Loucy (cell line): Measurements from ENCODE around the gene CABP2.
"Not testable (repeated sequence)": the region's sequence is repeated elsewhere in the genome, so short reads cannot be mapped to it uniquely, and the experiment has no call there.

Source experiments
- H2AFZ ChIP-seq: fragments of 200-600 bp; sonication (generic); 2 replicates; pipeline ENCODE4 v1.6.0; 2016; ENCODE audit warnings: antibody characterized with exemption, mild to moderate bottlenecking, low read length, moderate library complexity
- H3F3A ChIP-seq: fragments of 200-600 bp; 2 replicates; pipeline ENCODE4 v1.6.0; 2016; ENCODE audit warnings: antibody characterized with exemption, low read depth, mild to moderate bottlenecking
- H3K27me3 ChIP-seq: fragments of 200-600 bp; sonication (generic); 2 replicates; pipeline ENCODE4 v1.6.1; 2014; ENCODE audit warnings: low read length, mild to moderate bottlenecking; ENCODE audit not compliant: insufficient read depth, poor library complexity, severe bottlenecking
- H3K36me3 ChIP-seq: fragments of 200-600 bp; sonication (generic); 2 replicates; pipeline ENCODE4 v1.6.1; 2016; ENCODE audit warnings: low read length; ENCODE audit not compliant: insufficient read depth
- H3K4me1 ChIP-seq: fragments of 200-600 bp; sonication (generic); 2 replicates; pipeline ENCODE4 v1.5.1; 2014; ENCODE audit warnings: low read length, mild to moderate bottlenecking; ENCODE audit not compliant: insufficient read depth, poor library complexity, severe bottlenecking
- H3K4me2 ChIP-seq: fragments of 200-600 bp; sonication (generic); 2 replicates; pipeline ENCODE4 v1.6.0; 2014; ENCODE audit warnings: antibody characterized with exemption, low read length, low read depth, mild to moderate bottlenecking; ENCODE audit not compliant: poor library complexity, severe bottlenecking
- H3K4me3 ChIP-seq: fragments of 200-600 bp; sonication (generic); 2 replicates; pipeline ENCODE4 v1.5.1; 2014; ENCODE audit warnings: low read length, mild to moderate bottlenecking, mixed read lengths; ENCODE audit not compliant: poor library complexity, severe bottlenecking
- H3K79me2 ChIP-seq: fragments of 200-600 bp; sonication (generic); 2 replicates; pipeline ENCODE4 v1.6.1; 2014; ENCODE audit warnings: low read length; ENCODE audit not compliant: insufficient read depth
- H3K9ac ChIP-seq: fragments of 200-600 bp; sonication (generic); 2 replicates; pipeline ENCODE4 v1.6.0; 2014; ENCODE audit warnings: mild to moderate bottlenecking, low read depth, low read length, moderate library complexity; ENCODE audit not compliant: poor library complexity, severe bottlenecking
- H3K9me2 ChIP-seq: fragments of 200-600 bp; sonication (generic); replicated peaks from 2 replicates; pipeline ENCODE4 v1.6.1; 2016; ENCODE audit warnings: low read depth, low read length, mixed read lengths
- H3K9me3 ChIP-seq: fragments of 200-600 bp; sonication (generic); 2 replicates; pipeline ENCODE4 v1.6.1; 2014; ENCODE audit warnings: mild to moderate bottlenecking, antibody characterized with exemption, low read length, low read depth; ENCODE audit not compliant: insufficient read depth
- H4K20me1 ChIP-seq: fragments of 200-600 bp; sonication (generic); 2 replicates; pipeline ENCODE4 v1.6.0; 2014; ENCODE audit warnings: antibody characterized with exemption, low read length, mild to moderate bottlenecking; ENCODE audit not compliant: insufficient read depth, poor library complexity, severe bottlenecking
- EZH2phosphoT487 ChIP-seq: fragments of 200-600 bp; IDR thresholded peaks from 2 replicates; pipeline ENCODE4 v1.6.1; 2018; ENCODE audit warnings: antibody characterized with exemption, mild to moderate bottlenecking, moderate library complexity, borderline replicate concordance
- TF ChIP-seq, protein P1 (sequence below): fragments of 200-600 bp; sonication (generic); conservative IDR thresholded peaks from 2 replicates; pipeline ENCODE4 v1.5.1; 2014; ENCODE audit warnings: mild to moderate bottlenecking, antibody characterized with exemption, low read length

Gene CABP2

DNA sequence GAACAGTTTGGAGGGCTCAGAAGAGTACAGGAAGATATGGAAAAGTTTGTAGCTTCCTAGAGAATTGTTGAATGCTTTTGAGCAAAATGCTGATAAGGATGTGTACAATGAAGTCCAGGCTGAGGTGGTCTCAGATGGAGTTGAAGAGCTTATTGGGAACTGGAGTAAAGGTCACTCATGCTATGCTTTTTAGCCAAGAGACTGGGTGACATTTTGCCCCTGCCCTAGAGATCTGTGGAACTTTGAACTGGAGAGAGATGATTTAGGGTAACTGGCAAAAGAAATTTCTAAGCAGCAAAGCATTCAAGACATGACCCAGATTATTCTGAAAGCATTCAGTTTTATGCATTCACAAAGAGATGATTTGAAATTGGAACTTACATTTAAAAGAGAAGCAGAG is 27.9 kb upstream of the CABP2 start:
- H4K20me1 ChIP-seq = no peaks in the 10 kb centered on the region
- H3K4me1 ChIP-seq = peaks cover 4% of the 10 kb centered on the region
- no peaks in the 10 kb centered on the region; the same call in 1 of the 2 replicates for H3K9me3 ChIP-seq
- H2AFZ ChIP-seq = no peak overlapping the region
- H3K36me3 ChIP-seq = no peaks in the 10 kb centered on the region
- H3K9me2 ChIP-seq = no peaks in the 10 kb centered on the region
- no peak overlapping the region for H3K4me2 ChIP-seq
- no peaks in the 10 kb centered on the region for H3K79me2 ChIP-seq
- no peaks in the 10 kb centered on the region for H3F3A ChIP-seq
- H3K27me3 ChIP-seq = no peaks in the 10 kb centered on the region
- TF ChIP-seq, protein P1, sequence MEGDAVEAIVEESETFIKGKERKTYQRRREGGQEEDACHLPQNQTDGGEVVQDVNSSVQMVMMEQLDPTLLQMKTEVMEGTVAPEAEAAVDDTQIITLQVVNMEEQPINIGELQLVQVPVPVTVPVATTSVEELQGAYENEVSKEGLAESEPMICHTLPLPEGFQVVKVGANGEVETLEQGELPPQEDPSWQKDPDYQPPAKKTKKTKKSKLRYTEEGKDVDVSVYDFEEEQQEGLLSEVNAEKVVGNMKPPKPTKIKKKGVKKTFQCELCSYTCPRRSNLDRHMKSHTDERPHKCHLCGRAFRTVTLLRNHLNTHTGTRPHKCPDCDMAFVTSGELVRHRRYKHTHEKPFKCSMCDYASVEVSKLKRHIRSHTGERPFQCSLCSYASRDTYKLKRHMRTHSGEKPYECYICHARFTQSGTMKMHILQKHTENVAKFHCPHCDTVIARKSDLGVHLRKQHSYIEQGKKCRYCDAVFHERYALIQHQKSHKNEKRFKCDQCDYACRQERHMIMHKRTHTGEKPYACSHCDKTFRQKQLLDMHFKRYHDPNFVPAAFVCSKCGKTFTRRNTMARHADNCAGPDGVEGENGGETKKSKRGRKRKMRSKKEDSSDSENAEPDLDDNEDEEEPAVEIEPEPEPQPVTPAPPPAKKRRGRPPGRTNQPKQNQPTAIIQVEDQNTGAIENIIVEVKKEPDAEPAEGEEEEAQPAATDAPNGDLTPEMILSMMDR = no peak
- TF ChIP-seq EZH2phosphoT487 = no peak
- H3K4me3 ChIP-seq = no peak overlapping the region
- no peak overlapping the region for H3K9ac ChIP-seq

- no peaks in the 10 kb centered on the region for H4K20me1 ChIP-seq
These were observed 25.4 kb upstream of the CABP2 start for GRCh38 chr11:67548555-67549110.

DNA sequence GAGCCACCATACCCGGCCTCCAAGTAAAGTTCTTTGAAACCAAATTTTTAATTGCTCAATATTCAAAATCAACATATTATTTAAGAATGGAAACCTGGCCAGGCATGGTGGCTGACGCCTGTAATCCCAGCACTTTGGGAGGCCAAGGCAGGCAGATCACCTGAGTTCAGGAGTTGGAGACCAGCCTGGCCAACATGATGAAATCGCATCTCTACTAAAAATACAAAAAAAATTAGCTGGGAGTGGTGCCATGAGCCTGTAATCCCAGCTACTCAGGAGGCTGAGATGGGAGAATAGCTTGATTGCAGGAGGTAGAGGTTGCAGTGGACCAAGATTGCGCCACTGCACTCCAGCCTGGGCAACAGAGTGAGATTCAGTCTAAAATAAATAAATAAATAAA is 24.9 kb upstream of the CABP2 start:
- H2AFZ ChIP-seq, H3K27me3 ChIP-seq: not testable (repeated sequence)

More at GRCh38 chr11:67548555-67549110, 25.4 kb upstream of the CABP2 start:
- no peak for TF ChIP-seq EZH2phosphoT487
- TF ChIP-seq, protein P1 = no peak
- Histone ChIP-seq H3K4me3 (no peak overlapping the region), H3F3A (no peaks in the 10 kb centered on the region), H3K9ac (no peak overlapping the region), H3K27me3 (no peaks in the 10 kb centered on the region), H3K79me2 (no peaks in the 10 kb centered on the region), H3K9me3 (no peaks in the 10 kb centered on the region; the same call in 1 of the 2 replicates), H3K36me3 (no peaks in the 10 kb centered on the region), H3K9me2 (no peaks in the 10 kb centered on the region), H3K4me1 (peaks cover 4% of the 10 kb centered on the region), H3K4me2 (no peak overlapping the region), H2AFZ (no peak overlapping the region)

GRCh38 chr11:67545280-67545679 is 22.0 kb upstream of the CABP2 start:
- Histone ChIP-seq H3K36me3 (no peaks in the 10 kb centered on the region), H3K27me3 (no peaks in the 10 kb centered on the region), H2AFZ (no peak overlapping the region), H3K79me2 (no peaks in the 10 kb centered on the region), H3K9ac (no peak overlapping the region), H3K9me3 (no peaks in the 10 kb centered on the region), H3K9me2 (no peaks in the 10 kb centered on the region), H4K20me1 (no peaks in the 10 kb centered on the region), H3K4me2 (no peak overlapping the region), H3K4me1 (peaks cover 4% of the 10 kb centered on the region), H3F3A (no peaks in the 10 kb centered on the region), H3K4me3 (no peak overlapping the region)
- TF ChIP-seq, protein P1 = no peak
- TF ChIP-seq EZH2phosphoT487 = no peak

More for the DNA sequence above, 24.9 kb upstream of the CABP2 start:
- H3K4me1 ChIP-seq, H3K9me2 ChIP-seq, H3K4me2 ChIP-seq, H3K9ac ChIP-seq, H3F3A ChIP-seq, H3K79me2 ChIP-seq, H3K36me3 ChIP-seq, H4K20me1 ChIP-seq, H3K9me3 ChIP-seq, H3K4me3 ChIP-seq: not testable (repeated sequence)
